H1 (cell line): ENCODE results near the gene PRKCA. TPM values are rescaled to one million over a fixed set of nuclear protein-coding genes. Genes with fewer than 3 reads are reported as not detected.

Experiments used
- CTCF ChIA-PET: fragments of 300-600 bp; sonication (Branson Sonifier 250); formaldehyde crosslinking; loops from one replicate; lab custom pipeline; 2021; ENCODE audit not compliant: partially characterized antibody; lab: Charles Lee
- POLR2A ChIA-PET: fragments of 300-600 bp; sonication (Branson Sonifier 250); formaldehyde crosslinking; loops from one replicate; lab custom pipeline; 2021; ENCODE audit warnings: inconsistent platforms; ENCODE audit not compliant: partially characterized antibody; lab: Charles Lee
- DNase-seq, 2 experiments: peaks; one replicate each; pipeline versions ENCODE4 v3.0.0 to v3.0.0-alpha.2; 2010 to 2022; ENCODE audit warnings: low spot score in 2 of 2, low read depth in 1 of 2, mixed read lengths in 1 of 2
- FAIRE-seq: peaks from 2 replicates; lab custom pipeline; 2011; peaks lifted over from hg19 to GRCh38; lab: Jason Lieb, UNC
- H2AFZ ChIP-seq: 2 replicates; pipeline ENCODE4 v1.8.1; 2012; ENCODE audit warnings: low read length, inconsistent platforms
- H2AK5ac ChIP-seq: 2 replicates; pipeline ENCODE4 v1.6.1; 2013; ENCODE audit warnings: low read depth, low read length
- H2BK120ac ChIP-seq: replicated peaks from 2 replicates; pipeline ENCODE3; 2013; ENCODE audit warnings: low read depth, low read length, inconsistent platforms
- H2BK12ac ChIP-seq: 2 replicates; pipeline ENCODE4 v1.6.1; 2013; ENCODE audit warnings: low read depth, low read length
- H2BK15ac ChIP-seq: 2 replicates; pipeline ENCODE4 v1.6.1; 2013; ENCODE audit warnings: low read length
- H2BK20ac ChIP-seq: 2 replicates; pipeline ENCODE4 v1.6.1; 2013; ENCODE audit warnings: low read length
- H2BK5ac ChIP-seq: 2 replicates; pipeline ENCODE4 v1.6.1; 2013; ENCODE audit warnings: low read depth, low read length
- H3K14ac ChIP-seq: 2 replicates; pipeline ENCODE4 v1.6.1; 2013; ENCODE audit warnings: inconsistent platforms; ENCODE audit not compliant: insufficient read length
- H3K18ac ChIP-seq: 2 replicates; pipeline ENCODE4 v1.6.1; 2013; ENCODE audit warnings: low read length; ENCODE audit errors: extremely low read depth
- H3K23ac ChIP-seq: 2 replicates; pipeline ENCODE4 v1.6.1; 2013; ENCODE audit warnings: inconsistent platforms; ENCODE audit not compliant: insufficient read length
- H3K23me2 ChIP-seq: 2 replicates; pipeline ENCODE4 v1.6.1; 2013; ENCODE audit warnings: low read depth, low read length
- H3K27ac ChIP-seq: 2 replicates; pipeline ENCODE4 v1.6.1; 2011; ENCODE audit warnings: low read depth, low read length, inconsistent platforms
- H3K27me3 ChIP-seq, 4 experiments: replicated peaks in 1 of 4; 1 replicate in 1 of 4; 2 replicates in 3 of 4; pipeline versions ENCODE4 v1.6.1 to v1.8.1; 2011 to 2013; ENCODE audit warnings: low read length in 3 of 4, mild to moderate bottlenecking in 3 of 4, inconsistent platforms in 2 of 4, mixed read lengths in 2 of 4, moderate library complexity in 1 of 4; ENCODE audit not compliant: control insufficient read depth in 3 of 4, insufficient read depth in 3 of 4; ENCODE audit errors: extremely low read depth in 1 of 4
- H3K36me3 ChIP-seq, 4 experiments: 2 replicates each; pipeline versions ENCODE4 v1.6.1 to v1.8.1; 2011 to 2013; ENCODE audit warnings: mild to moderate bottlenecking in 4 of 4, low read length in 3 of 4, moderate library complexity in 2 of 4, control low read depth in 1 of 4, inconsistent platforms in 1 of 4; ENCODE audit not compliant: insufficient read depth in 4 of 4, control insufficient read depth in 2 of 4
- H3K4ac ChIP-seq: replicated peaks from 2 replicates; pipeline ENCODE3; 2013; ENCODE audit warnings: low read length, low read depth, mixed read lengths, inconsistent platforms; ENCODE audit not compliant: insufficient read length
- H3K4me1 ChIP-seq, 4 experiments: replicated peaks in 1 of 4; 1 replicate in 1 of 4; 2 replicates in 3 of 4; pipeline versions ENCODE4 v1.6.1 to v1.8.1; 2011 to 2013; ENCODE audit warnings: low read length in 3 of 4, inconsistent platforms in 2 of 4, mixed read lengths in 1 of 4; ENCODE audit not compliant: insufficient read depth in 4 of 4, control insufficient read depth in 3 of 4
- H3K4me2 ChIP-seq, 2 experiments: 2 replicates each; pipeline versions ENCODE4 v1.6.1 to v1.8.1; 2011 to 2013; ENCODE audit warnings: low read depth in 2 of 2, low read length in 2 of 2, control low read depth in 1 of 2, inconsistent platforms in 1 of 2, mild to moderate bottlenecking in 1 of 2; ENCODE audit not compliant: insufficient read depth in 1 of 2
- H3K4me3 ChIP-seq, 4 experiments: fragments of 200-600, 300-600 bp in 1 of 4; sonication (generic), shearing (Covaris generic), sonication (Bioruptor Twin) in 1 of 4; 2 replicates each; pipeline versions ENCODE4 v1.5.1 to v1.8.1; 2011 to 2016; ENCODE audit warnings: low read length in 4 of 4, low read depth in 3 of 4, control low read depth in 2 of 4, inconsistent platforms in 2 of 4, mild to moderate bottlenecking in 2 of 4, mixed read lengths in 1 of 4, moderate library complexity in 1 of 4; ENCODE audit not compliant: insufficient read depth in 2 of 4; ENCODE audit errors: extremely low read depth in 1 of 4
- H3K56ac ChIP-seq: replicated peaks from 2 replicates; pipeline ENCODE3; 2013; ENCODE audit warnings: low read depth, mild to moderate bottlenecking, mixed read lengths, low read length, inconsistent platforms; ENCODE audit not compliant: insufficient read length
- H3K79me1 ChIP-seq: 2 replicates; pipeline ENCODE4 v1.6.1; 2013; ENCODE audit warnings: low read depth, low read length, control low read depth
- H3K79me2 ChIP-seq, 2 experiments: 2 replicates each; pipeline versions ENCODE4 v1.6.1 to v1.8.1; 2012 to 2013; ENCODE audit warnings: low read length in 2 of 2, mild to moderate bottlenecking in 2 of 2, inconsistent platforms in 1 of 2; ENCODE audit not compliant: insufficient read depth in 2 of 2, control insufficient read depth in 1 of 2
- H3K9ac ChIP-seq, 4 experiments: replicated peaks in 1 of 4; 1 replicate in 1 of 4; 2 replicates in 3 of 4; pipeline versions ENCODE4 v1.6.1 to v1.8.1; 2011 to 2013; ENCODE audit warnings: low read depth in 3 of 4, low read length in 3 of 4, control low read depth in 2 of 4, mild to moderate bottlenecking in 2 of 4, moderate library complexity in 2 of 4, inconsistent platforms in 1 of 4; ENCODE audit errors: extremely low read depth in 1 of 4
- H3K9me3 ChIP-seq, 2 experiments: 2 replicates each; pipeline versions ENCODE4 v1.6.1 to v1.8.1; 2012 to 2013; ENCODE audit warnings: mild to moderate bottlenecking in 2 of 2, moderate library complexity in 2 of 2, control low read depth in 1 of 2, inconsistent platforms in 1 of 2, low read depth in 1 of 2, low read length in 1 of 2, mixed read lengths in 1 of 2; ENCODE audit not compliant: insufficient read depth in 2 of 2
- H4K20me1 ChIP-seq, 2 experiments: replicated peaks in 1 of 2; 2 replicates each; pipeline versions ENCODE3 to v1.8.1; 2011 to 2013; ENCODE audit warnings: inconsistent platforms in 2 of 2, low read length in 2 of 2, mild to moderate bottlenecking in 1 of 2; ENCODE audit not compliant: insufficient read depth in 2 of 2, control insufficient read depth in 1 of 2
- H4K5ac ChIP-seq: 2 replicates; pipeline ENCODE4 v1.6.1; 2013; ENCODE audit warnings: low read length, low read depth, mixed read lengths, inconsistent platforms; ENCODE audit not compliant: insufficient read length
- H4K8ac ChIP-seq: 2 replicates; pipeline ENCODE4 v1.8.0; 2013; ENCODE audit warnings: mild to moderate bottlenecking, moderate library complexity, low read length, inconsistent platforms; ENCODE audit not compliant: insufficient read depth; ENCODE audit errors: extremely low read depth
- H4K91ac ChIP-seq: replicated peaks from 2 replicates; pipeline ENCODE3; 2013; ENCODE audit warnings: low read length, mixed read lengths, inconsistent platforms; ENCODE audit not compliant: insufficient read length
- JUND ChIP-seq: IDR thresholded peaks from 2 replicates; pipeline ENCODE4 v1.6.1; 2011; ENCODE audit warnings: mild to moderate bottlenecking, improper control_type of control experiment, low read length
- PHF8 ChIP-seq: fragments of 200-600 bp; sonication (generic); conservative IDR thresholded peaks from 2 replicates; pipeline ENCODE4 v1.7.1; 2012; ENCODE audit warnings: low read depth, mild to moderate bottlenecking, inconsistent platforms, low read length, moderate library complexity
- POU5F1 ChIP-seq: IDR thresholded peaks from 2 replicates; pipeline ENCODE4 v1.6.1; 2011; ENCODE audit warnings: low read depth, mild to moderate bottlenecking, low read length, moderate library complexity
- SIX5 ChIP-seq: IDR thresholded peaks from 2 replicates; pipeline ENCODE4 v1.6.1; 2011; ENCODE audit warnings: mild to moderate bottlenecking, low read depth, low read length
- SP1 ChIP-seq: IDR thresholded peaks from 2 replicates; pipeline ENCODE4 v1.6.1; 2011; ENCODE audit warnings: low read depth, low read length
- WGBS, 2 experiments: shearing (Covaris generic) in 1 of 2; methylation state at CpG; one replicate each; pipeline versions ENCODE4 v1.1.6 to v1.1.7; 2013 to 2015; ENCODE audit warnings: low lambda C conversion rate in 2 of 2, mixed read lengths in 2 of 2, inconsistent platforms in 1 of 2, low coverage in 1 of 2, missing lambda C conversion rate in 1 of 2; ENCODE audit not compliant: insufficient replicate concordance in 2 of 2, insufficient coverage in 1 of 2, insufficient read length in 1 of 2; ENCODE audit errors: extremely low coverage in 1 of 2, missing lambda C conversion rate in 1 of 2; 5-methylcytosine and 5-hydroxymethylcytosine counted together
- polyA plus RNA-seq, 7 experiments: library from polyadenylated mRNA; depleted of rRNA in 3 of 7; stranded (reverse) in 5 of 7; unstranded in 2 of 7; fragments of >200 nt in 5 of 7; fragments of 200-250 nt in 2 of 7; gene quantifications; 1 replicate in 5 of 7; 2 replicates in 1 of 7; 4 replicates in 1 of 7; pipeline versions ENCODE4 v1.2.1 to v1.2.3, GENCODE V29; 2011 to 2013; ENCODE audit warnings: missing spikeins in 2 of 7, mixed read lengths in 2 of 7
- total RNA-seq: library from RNA; stranded (reverse); fragmentation: NEBNext Ultra II Directional; extraction: Animal tissue kit (Norgen Biotek cat#: 25700); gene quantifications from 2 replicates; pipeline ENCODE4 v1.2.1, GENCODE V29; 2021

Gene PRKCA
- total and polyA plus RNA-seq, 2 of the 8 experiments (the other 6 are each of a cell fraction or from before 2014, with no cell fraction given), result 5.8 to 17.8 TPM

DNA sequence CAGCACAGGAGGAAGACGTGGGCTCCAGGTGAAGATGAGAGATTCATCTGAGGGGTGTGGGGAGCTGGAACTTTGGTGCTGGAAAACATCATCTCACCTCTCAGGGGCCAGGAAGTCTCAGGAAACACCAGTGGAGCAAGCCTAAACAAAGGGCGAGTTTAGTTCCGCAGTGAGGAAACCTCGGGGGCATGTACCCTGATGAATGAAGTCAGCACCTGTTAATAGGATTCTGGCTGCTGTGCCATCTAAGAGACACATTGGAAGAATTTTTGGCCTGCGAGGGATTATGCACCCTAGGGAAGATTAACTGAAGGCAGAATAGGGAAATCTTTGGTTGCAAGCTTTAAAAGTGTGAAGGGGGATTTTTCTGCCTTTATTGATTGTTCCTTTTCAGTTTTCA, 437.8 kb downstream of the PRKCA start:
- no peak overlapping the region for H2BK5ac ChIP-seq
- H3K9me3 ChIP-seq, result no peaks in the 10 kb centered on the region
- no peak overlapping the region for H3K4me3 ChIP-seq
- ChIA-PET CTCF (interaction anchor here (0.5 to 2.1 kb wide), 8 partner anchors 16 to 249 kb away, joined by 3 to 9 read pairs (median 4); no protein-coding TSS in a partner anchor), POLR2A (interaction anchor here (0.8 kb wide), 1 partner anchor 63 kb away, joined by 3 read pairs; no protein-coding TSS in a partner anchor)
- no peaks in the 10 kb centered on the region for H3K23me2 ChIP-seq
- H4K20me1 ChIP-seq, result no peaks in the 10 kb centered on the region
- no peak overlapping the region for H4K8ac ChIP-seq
- peaks cover 0 to 5% (median 2%) of the 10 kb centered on the region in 4 experiments; a peak in 3 of 8 replicates for H3K36me3 ChIP-seq
- no peak overlapping the region for H3K9ac ChIP-seq
- H3K4ac ChIP-seq, result no peak overlapping the region
- H3K18ac ChIP-seq, result no peak overlapping the region
- H3K27ac ChIP-seq, result no peak overlapping the region
- WGBS, 2 experiments, result 93% methylated on average over 5 of the region's 5 CpGs; no CpG with 5 or more reads in 1 of the 2 experiments
- H3K56ac ChIP-seq, result no peak overlapping the region
- no peak overlapping the region for H4K5ac ChIP-seq
- FAIRE-seq, result no peak
- H3K27me3 ChIP-seq, result no peaks in the 10 kb centered on the region
- H2BK15ac ChIP-seq, result no peak overlapping the region
- H3K79me1 ChIP-seq, result no peaks in the 10 kb centered on the region
- H2BK20ac ChIP-seq, result no peak overlapping the region
- H3K4me1 ChIP-seq, result peaks cover 0 to 4% (median 3%) of the 10 kb centered on the region in 4 experiments; a peak in 2 of 7 replicates
- DNase-seq, result no peak
- no peaks in the 10 kb centered on the region for H3K79me2 ChIP-seq
- no peak overlapping the region for H3K23ac ChIP-seq
- no peak overlapping the region for H2BK120ac ChIP-seq
- no peak overlapping the region for H2AK5ac ChIP-seq
- H2AFZ ChIP-seq, result no peak overlapping the region
- no peak overlapping the region for H3K4me2 ChIP-seq
- TF ChIP-seq SP1 (no peak), PHF8 (no peak), POU5F1 (no peak), SIX5 (no peak), JUND (no peak)
- no peak overlapping the region for H4K91ac ChIP-seq
- no peak overlapping the region for H3K14ac ChIP-seq
- H2BK12ac ChIP-seq, result no peak overlapping the region
